RWPE1 (cell line): Measurements from ENCODE around the gene LDLRAD4.

Experiments used
- CTCF ChIA-PET: fragments of 350-600 bp; sonication (Branson Sonifier 250); formaldehyde crosslinking; extraction: SDS; loops from one replicate; lab custom pipeline; 2021; lab: Yijun Ruan, JAX
- POLR2A ChIA-PET: fragments of 400-600 bp; formaldehyde crosslinking; extraction: SDS; loops from one replicate; lab custom pipeline; 2020; ENCODE audit warnings: antibody characterized with exemption; ENCODE audit not compliant: low non-redundant PET; lab: Yijun Ruan, JAX
- DNase-seq: peaks from one replicate; pipeline ENCODE4 v3.0.0; 2012; ENCODE audit warnings: low spot score
- H3K27ac ChIP-seq: fragments of 450-650 bp; 2 replicates; pipeline ENCODE4 v1.5.1; 2017
- TF ChIP-seq, protein P1 (sequence below): fragments of 450-650 bp; conservative IDR thresholded peaks from 2 replicates; pipeline ENCODE4 v1.5.1; 2017; ENCODE audit warnings: low read depth, mild to moderate bottlenecking

The LDLRAD4 gene

DNA sequence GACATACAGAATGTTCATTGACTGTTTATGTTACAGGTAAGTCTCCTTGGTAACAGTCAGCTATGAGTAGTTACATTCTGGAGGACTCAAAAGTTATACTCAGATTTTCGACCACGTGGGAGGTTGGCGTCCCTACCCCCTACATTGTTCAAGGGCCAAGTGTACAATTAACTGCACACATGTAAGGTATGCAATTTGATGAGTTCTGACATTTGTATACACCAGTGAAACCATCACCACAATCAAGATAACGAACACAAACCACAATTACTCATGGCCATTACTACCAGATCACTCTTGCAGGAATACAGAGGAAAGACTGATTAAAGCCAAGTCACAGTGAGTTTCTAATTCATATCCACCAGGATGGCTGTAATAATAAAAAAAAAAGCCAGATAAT lies 39.6 kb upstream of the LDLRAD4 start:
- ChIA-PET CTCF (no interaction called here), POLR2A (no interaction called here)
- DNase-seq = no peak
- H3K27ac ChIP-seq = no peak overlapping the region
- TF ChIP-seq, protein P1, sequence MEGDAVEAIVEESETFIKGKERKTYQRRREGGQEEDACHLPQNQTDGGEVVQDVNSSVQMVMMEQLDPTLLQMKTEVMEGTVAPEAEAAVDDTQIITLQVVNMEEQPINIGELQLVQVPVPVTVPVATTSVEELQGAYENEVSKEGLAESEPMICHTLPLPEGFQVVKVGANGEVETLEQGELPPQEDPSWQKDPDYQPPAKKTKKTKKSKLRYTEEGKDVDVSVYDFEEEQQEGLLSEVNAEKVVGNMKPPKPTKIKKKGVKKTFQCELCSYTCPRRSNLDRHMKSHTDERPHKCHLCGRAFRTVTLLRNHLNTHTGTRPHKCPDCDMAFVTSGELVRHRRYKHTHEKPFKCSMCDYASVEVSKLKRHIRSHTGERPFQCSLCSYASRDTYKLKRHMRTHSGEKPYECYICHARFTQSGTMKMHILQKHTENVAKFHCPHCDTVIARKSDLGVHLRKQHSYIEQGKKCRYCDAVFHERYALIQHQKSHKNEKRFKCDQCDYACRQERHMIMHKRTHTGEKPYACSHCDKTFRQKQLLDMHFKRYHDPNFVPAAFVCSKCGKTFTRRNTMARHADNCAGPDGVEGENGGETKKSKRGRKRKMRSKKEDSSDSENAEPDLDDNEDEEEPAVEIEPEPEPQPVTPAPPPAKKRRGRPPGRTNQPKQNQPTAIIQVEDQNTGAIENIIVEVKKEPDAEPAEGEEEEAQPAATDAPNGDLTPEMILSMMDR = no peak

DNA sequence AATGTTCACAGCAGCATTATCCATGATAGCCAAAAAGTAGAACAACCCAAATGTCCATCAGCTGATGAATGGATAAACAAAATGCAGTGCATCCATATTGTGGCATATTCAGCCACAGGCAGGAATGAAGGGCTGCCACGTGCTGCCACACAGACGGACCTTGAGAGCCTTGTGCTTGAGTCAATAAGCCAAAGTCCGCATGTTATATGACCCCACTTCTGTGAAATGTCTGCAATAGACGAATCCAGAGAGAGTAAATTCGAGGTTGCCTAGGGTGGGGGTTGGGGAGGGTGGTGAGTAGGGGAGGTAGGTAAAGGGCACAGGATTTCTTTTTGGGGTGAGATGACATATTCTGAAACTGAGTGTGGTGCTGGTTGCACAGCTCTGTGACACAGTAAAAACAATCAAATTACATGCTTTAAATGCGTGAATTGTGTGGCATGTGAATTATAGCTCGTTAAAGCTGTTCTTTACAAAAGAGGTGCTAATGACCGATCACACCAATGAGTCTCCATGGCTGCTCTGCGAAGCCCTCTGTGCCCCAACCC lies 38.9 kb upstream of the LDLRAD4 start:
- TF ChIP-seq, protein P1 = no peak
- CTCF ChIA-PET = interaction anchor here (0.6 kb wide), 2 partner anchors 208 to 256 kb away, joined by 3 to 5 read pairs; no protein-coding TSS in a partner anchor
- H3K27ac ChIP-seq = no peak overlapping the region
- no peak for DNase-seq
- POLR2A ChIA-PET = no interaction called here

DNA sequence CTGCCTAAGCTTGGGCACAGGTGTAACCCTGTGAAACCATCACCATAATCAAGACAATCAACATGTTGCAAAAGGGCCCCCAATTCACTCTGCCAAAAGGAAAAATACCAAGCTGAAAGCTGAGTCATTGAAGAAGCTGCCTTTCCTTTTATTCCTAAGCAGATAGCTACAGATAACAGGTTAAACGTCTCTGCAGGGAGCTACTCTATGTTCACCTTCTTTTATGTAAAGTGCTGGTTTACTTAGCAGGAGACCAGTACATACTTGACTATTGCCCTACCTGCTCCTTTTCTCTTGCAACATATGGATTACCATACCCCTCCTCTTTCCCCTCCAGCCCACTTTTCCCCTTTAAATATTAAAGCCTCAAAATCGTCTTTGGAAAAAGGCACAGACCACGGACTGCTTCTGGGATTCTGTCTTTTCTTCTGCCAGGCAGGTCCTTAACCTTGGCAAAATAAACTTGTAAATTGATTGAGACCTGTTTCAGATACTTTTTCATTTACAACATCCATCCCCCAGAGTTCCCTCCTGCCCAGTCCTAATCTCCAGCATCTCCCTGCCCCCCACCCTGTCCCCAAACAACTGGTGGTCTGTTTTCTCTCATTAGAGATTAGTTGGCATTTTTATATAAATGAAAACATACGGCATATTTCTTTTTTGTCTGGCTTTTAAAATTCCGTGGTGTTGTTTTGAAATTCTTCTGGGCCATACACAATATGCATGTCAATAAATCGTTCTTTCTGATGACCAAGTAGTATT lies 37.8 kb upstream of the LDLRAD4 start:
- ChIA-PET POLR2A (no interaction called here), CTCF (interaction anchor here (0.6 kb wide), 1 partner anchor 255 kb away, joined by 3 read pairs; no protein-coding TSS in a partner anchor)
- H3K27ac ChIP-seq = no peak overlapping the region
- TF ChIP-seq, protein P1 = no peak
- DNase-seq = no peak

DNA sequence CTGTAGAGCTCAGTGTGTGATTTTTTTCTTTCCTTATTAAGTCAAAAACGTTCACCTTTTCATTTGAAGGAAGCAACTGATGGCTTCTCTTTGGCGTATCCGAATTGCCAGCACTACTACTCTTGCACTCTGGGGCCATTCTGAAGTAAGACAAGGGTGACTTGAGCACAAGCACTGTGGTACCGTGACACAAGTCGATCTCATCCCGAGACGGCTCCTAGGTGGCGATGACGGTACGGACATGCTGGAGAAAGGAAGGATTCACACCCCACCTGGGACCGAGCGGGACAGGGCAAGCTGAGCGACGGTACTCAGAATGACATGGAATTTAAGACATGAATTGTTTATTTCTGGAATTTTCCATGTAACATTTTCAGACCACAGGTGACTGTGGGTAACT lies 36.8 kb upstream of the LDLRAD4 start:
- H3K27ac ChIP-seq = no peak overlapping the region
- TF ChIP-seq, protein P1 = no peak
- POLR2A ChIA-PET = no interaction called here
- DNase-seq = no peak
- CTCF ChIA-PET = no interaction called here

DNA sequence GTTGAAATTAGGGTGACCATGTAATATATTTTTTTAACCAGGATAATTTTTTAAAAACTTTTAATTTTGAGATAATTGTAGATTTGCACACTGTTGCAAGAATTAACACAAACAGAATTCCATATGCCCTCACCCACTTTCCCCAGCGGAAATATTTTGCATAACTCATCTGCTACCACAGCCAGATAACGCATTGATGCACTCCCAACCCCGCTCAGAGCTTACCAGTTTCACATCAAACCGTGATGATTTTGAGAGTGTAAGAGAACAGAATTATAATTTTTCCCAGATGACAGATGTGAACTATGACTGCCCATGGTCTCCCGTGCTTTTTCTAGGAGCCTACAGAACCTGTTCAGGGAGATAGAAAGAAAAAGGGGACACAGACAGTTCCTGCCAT lies 35.2 kb upstream of the LDLRAD4 start:
- TF ChIP-seq, protein P1 = no peak
- CTCF ChIA-PET = no interaction called here
- POLR2A ChIA-PET = no interaction called here
- no peak for DNase-seq
- no peak overlapping the region for H3K27ac ChIP-seq

DNA sequence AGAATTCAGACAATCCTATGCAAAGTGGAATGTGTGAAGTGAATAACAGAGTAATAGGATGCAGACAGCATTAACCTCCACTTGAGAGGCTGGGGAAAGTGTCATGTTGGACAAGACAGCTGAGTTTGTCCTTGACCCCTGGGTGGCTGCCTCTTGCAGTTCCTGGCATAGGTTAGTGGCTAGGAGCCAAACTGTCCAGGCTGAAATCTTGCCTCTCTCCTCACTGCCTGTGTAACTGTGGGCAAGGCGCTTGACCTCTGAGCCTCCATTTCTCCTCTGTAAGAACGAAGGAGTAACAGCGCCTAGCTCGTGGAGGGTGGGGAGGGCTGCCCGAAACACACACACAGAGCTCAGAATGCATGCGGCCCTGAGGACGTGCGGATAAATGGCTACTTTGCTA lies 34.8 kb upstream of the LDLRAD4 start:
- ChIA-PET CTCF (no interaction called here), POLR2A (no interaction called here)
- H3K27ac ChIP-seq = no peak overlapping the region
- DNase-seq = no peak
- TF ChIP-seq, protein P1 = no peak
